IMR-90 (cell line): ENCODE measurements around the gene KRT6C.

ENCODE experiments used
- BHLHE40 ChIP-seq: fragments of 150-350 bp; IDR thresholded peaks from 2 replicates; pipeline ENCODE4 v1.6.1; 2016; ENCODE audit warnings: mild to moderate bottlenecking, low read depth, low read length
- MAFK ChIP-seq: IDR thresholded peaks from 2 replicates; pipeline ENCODE4 v1.6.1; 2012; ENCODE audit warnings: low read depth, low read length, improper control_type of control experiment
- MXI1 ChIP-seq: IDR thresholded peaks from 2 replicates; pipeline ENCODE4 v1.6.1; 2012; ENCODE audit warnings: low read depth, mild to moderate bottlenecking, low read length, moderate library complexity, borderline replicate concordance
- POLR2A ChIP-seq: IDR thresholded peaks from 2 replicates; pipeline ENCODE4 v1.6.1; 2012; ENCODE audit warnings: mild to moderate bottlenecking, low read depth, low read length
- RCOR1 ChIP-seq: IDR thresholded peaks from 2 replicates; pipeline ENCODE4 v1.6.1; 2012; ENCODE audit warnings: mild to moderate bottlenecking, low read length, improper control_type of control experiment; ENCODE audit not compliant: insufficient replicate concordance
- SMC3 ChIP-seq: fragments of 150-350 bp; IDR thresholded peaks from 2 replicates; pipeline ENCODE4 v1.6.1; 2016; ENCODE audit warnings: low read depth, mild to moderate bottlenecking, antibody characterized with exemption, low read length, moderate library complexity
- TF ChIP-seq, protein P1 (sequence below): conservative IDR thresholded peaks from 2 replicates; pipeline ENCODE4 v1.5.1; 2012; ENCODE audit warnings: mild to moderate bottlenecking, low read depth, low read length, improper control_type of control experiment
- TF ChIP-seq, protein P2 (sequence below): fragments of 150-350 bp; IDR thresholded peaks from 2 replicates; pipeline ENCODE4 v1.6.1; 2017; ENCODE audit warnings: mild to moderate bottlenecking, antibody characterized with exemption, low read length, low read depth

DNA sequence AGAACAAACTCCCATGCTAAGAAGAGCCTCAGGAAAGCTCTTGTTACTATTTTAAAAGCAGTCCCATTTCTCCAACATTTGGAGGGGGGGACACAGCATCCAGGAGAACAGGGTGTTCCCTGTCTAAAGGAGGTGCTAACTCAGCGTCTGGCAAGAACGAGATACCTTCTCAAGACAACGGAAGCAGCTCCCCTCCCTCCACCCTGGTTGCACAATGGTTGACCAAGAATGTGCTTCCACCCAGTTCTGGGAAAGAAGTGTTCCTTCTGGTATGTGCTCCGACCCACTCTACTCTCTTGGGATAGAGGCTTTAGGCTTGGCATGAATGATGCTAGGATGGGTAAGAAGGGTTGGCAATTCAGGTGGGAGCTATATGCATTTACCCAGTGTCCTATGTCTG lies 20.9 kb upstream of the KRT6C start:
- TF ChIP-seq, protein P1, sequence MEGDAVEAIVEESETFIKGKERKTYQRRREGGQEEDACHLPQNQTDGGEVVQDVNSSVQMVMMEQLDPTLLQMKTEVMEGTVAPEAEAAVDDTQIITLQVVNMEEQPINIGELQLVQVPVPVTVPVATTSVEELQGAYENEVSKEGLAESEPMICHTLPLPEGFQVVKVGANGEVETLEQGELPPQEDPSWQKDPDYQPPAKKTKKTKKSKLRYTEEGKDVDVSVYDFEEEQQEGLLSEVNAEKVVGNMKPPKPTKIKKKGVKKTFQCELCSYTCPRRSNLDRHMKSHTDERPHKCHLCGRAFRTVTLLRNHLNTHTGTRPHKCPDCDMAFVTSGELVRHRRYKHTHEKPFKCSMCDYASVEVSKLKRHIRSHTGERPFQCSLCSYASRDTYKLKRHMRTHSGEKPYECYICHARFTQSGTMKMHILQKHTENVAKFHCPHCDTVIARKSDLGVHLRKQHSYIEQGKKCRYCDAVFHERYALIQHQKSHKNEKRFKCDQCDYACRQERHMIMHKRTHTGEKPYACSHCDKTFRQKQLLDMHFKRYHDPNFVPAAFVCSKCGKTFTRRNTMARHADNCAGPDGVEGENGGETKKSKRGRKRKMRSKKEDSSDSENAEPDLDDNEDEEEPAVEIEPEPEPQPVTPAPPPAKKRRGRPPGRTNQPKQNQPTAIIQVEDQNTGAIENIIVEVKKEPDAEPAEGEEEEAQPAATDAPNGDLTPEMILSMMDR: no peak
- TF ChIP-seq, protein P2, sequence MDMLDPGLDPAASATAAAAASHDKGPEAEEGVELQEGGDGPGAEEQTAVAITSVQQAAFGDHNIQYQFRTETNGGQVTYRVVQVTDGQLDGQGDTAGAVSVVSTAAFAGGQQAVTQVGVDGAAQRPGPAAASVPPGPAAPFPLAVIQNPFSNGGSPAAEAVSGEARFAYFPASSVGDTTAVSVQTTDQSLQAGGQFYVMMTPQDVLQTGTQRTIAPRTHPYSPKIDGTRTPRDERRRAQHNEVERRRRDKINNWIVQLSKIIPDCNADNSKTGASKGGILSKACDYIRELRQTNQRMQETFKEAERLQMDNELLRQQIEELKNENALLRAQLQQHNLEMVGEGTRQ: no peak
- TF ChIP-seq POLR2A: no peak
- TF ChIP-seq RCOR1: no peak
- no peak for TF ChIP-seq BHLHE40
- no peak for TF ChIP-seq SMC3
- TF ChIP-seq MAFK: no peak
- no peak for TF ChIP-seq MXI1
